HG03571 (cell line): ENCODE data around the gene CCDC69.
"Not testable (repeated sequence)": the region's sequence is repeated elsewhere in the genome, so short reads cannot be mapped to it uniquely, and the experiment has no call there.

Experiments used
- ATAC-seq: cut with Tn5 transposase; IDR thresholded peaks from one replicate; pipeline ENCODE4 v1.9.1; 2021; ENCODE audit not compliant: unreplicated experiment

Gene CCDC69

GRCh38 chr5:151196556-151197290 is 27.2 kb downstream of the CCDC69 start:
- peak; percentile 94 for ATAC-seq

- no peak for ATAC-seq
These were observed 28.3 kb downstream of the CCDC69 start for GRCh38 chr5:151195622-151196021.

- no peak for ATAC-seq
These were observed 31.3 kb downstream of the CCDC69 start for GRCh38 chr5:151192626-151193025.

- no peak for ATAC-seq
These were observed 32.2 kb downstream of the CCDC69 start for GRCh38 chr5:151191661-151192060.

- ATAC-seq, result no peak
These were observed 34.7 kb downstream of the CCDC69 start for GRCh38 chr5:151189151-151189550.

GRCh38 chr5:151186538-151186937 is 37.4 kb downstream of the CCDC69 start:
- ATAC-seq, result no peak

GRCh38 chr5:151186052-151186451 is 37.8 kb downstream of the CCDC69 start:
- no peak for ATAC-seq

- ATAC-seq, result no peak
These were observed 39.4 kb downstream of the CCDC69 start for GRCh38 chr5:151184316-151185042.

GRCh38 chr5:151183456-151184245 is 40.2 kb downstream of the CCDC69 start:
- ATAC-seq, result no peak

- no peak for ATAC-seq
These were observed 40.9 kb downstream of the CCDC69 start for GRCh38 chr5:151182976-151183375.

- no peak for ATAC-seq
These were observed 41.4 kb downstream of the CCDC69 start for GRCh38 chr5:151182524-151182900.

GRCh38 chr5:151181818-151182523 is 41.9 kb downstream of the CCDC69 start:
- ATAC-seq, result no peak

- ATAC-seq, result no peak
These were observed 43.6 kb downstream of the CCDC69 start for GRCh38 chr5:151180291-151180690.

- ATAC-seq, result no peak
These were observed 44.4 kb downstream of the CCDC69 start for GRCh38 chr5:151179489-151179840.

- no peak for ATAC-seq
These were observed 45.0 kb downstream of the CCDC69 start for GRCh38 chr5:151178777-151179488.

GRCh38 chr5:151178372-151178771 is 45.5 kb downstream of the CCDC69 start:
- no peak for ATAC-seq

GRCh38 chr5:151176268-151176667 is 47.6 kb downstream of the CCDC69 start:
- not testable (repeated sequence) for ATAC-seq

- ATAC-seq, result no peak
These were observed 49.2 kb downstream of the CCDC69 start for GRCh38 chr5:151174612-151175101.

- no peak for ATAC-seq
These were observed 49.9 kb downstream of the CCDC69 start for GRCh38 chr5:151173711-151174611.
